HG02798 (cell line): ENCODE results near the gene RIC8A.
A peak's percentile ranks its signal among the peaks of the same experiment; 100 is the strongest.
"Not testable (repeated sequence)": the region's sequence is repeated elsewhere in the genome, so short reads cannot be mapped to it uniquely, and the experiment has no call there.

Experiments used
- ATAC-seq: cut with Tn5 transposase; IDR thresholded peaks from one replicate; pipeline ENCODE4 v1.9.1; 2021; ENCODE audit warnings: mild to moderate bottlenecking; ENCODE audit not compliant: unreplicated experiment, poor library complexity

RIC8A gene

DNA sequence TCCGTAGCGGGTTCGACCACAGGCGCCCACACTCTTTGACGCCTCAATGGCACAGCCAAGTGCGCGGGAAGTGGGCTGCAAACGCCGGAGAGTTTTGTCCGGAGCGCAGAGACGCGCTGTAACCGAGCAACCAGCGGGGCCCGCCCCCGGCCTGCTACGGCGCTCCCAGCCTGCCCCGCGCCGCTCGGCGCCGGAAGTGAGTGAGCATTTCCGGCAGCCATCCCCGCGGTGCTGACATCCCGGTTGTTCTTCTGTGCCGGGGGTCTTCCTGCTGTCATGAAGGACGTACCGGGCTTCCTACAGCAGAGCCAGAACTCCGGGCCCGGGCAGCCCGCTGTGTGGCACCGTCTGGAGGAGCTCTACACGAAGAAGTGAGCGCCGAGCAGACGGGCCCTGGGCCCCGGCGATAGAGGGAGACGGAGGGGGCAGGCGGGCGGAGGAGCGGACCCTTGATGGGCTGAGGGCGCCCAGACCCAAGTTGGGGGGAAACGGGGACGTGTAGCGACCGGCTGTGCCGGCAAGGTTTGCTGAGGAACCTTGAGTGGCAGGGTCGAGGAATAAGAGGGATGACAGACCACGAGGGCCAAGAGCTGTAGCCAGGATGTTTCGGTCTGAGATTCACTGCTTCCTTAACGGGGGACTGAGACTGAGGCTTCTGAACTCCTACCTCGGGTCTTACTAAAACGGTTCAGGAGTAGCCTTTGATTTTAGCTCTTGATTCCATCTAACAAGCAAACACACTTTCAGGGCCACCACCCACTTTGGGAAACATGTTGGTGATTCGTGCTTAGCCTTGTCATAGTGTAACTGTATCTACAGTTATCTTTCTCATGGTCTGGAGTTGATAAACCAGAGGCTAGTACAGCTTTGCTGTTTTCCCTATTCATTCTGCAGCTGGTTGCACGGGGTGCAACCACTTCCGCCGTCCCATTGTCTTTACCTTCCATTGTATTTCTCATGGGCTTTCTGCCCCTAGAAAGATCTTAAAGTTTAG lies 29.6 kb downstream of the RIC8A start, which contains the start of gene PSMD13:
PSMD13 (plus strand) TSS at position 203 of the 994 bp plus-strand sequence; CDS start at position 277, 74 bp downstream.
- ATAC-seq = peak; percentile 81

DNA sequence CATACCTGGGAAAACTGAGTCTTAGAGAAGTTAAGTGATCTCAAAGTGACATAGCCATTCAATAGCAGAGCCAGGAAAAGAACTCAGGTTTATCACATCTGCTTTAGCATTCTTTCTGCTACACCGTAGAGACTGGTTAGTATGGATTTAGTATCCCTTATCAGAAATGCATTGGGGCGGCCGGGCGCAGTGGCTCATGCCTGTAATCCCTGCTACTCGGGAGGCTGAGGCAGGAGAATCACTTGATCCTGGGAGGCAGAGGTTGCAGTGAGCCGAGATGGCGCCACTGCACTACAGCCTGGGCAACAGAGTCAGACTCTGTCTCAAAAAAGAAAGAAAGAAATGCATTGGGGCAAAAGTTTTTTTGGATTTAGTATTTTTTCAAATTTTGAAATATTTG lies 30.8 kb downstream of the RIC8A start:
- ATAC-seq = not testable (repeated sequence)

GRCh38 chr11:240315-240714 lies 32.8 kb downstream of the RIC8A start:
- ATAC-seq = no peak

GRCh38 chr11:241634-242033 lies 34.1 kb downstream of the RIC8A start:
- ATAC-seq = no peak

DNA sequence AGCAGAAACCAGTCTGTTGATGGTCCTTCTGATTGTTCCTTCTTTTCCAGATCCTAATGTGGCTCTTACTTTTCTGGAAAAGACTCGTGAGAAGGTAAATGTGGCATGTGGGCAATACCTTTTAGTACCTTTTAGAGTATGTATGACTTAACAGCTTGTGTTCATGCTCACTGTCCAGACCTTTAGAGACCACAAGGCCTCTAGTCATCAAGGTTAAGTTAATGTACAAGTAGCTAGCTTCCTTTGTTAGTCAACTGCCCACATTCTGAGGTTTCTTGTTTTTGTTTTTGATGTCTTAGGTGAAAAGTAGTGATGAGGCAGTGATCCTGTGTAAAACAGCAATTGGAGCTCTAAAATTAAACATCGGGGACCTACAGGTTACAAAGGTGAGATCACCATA lies 36.9 kb downstream of the RIC8A start:
- no peak for ATAC-seq

GRCh38 chr11:249062-249461 lies 41.6 kb downstream of the RIC8A start:
- ATAC-seq = no peak

GRCh38 chr11:250274-250673 lies 42.8 kb downstream of the RIC8A start:
- no peak for ATAC-seq

DNA sequence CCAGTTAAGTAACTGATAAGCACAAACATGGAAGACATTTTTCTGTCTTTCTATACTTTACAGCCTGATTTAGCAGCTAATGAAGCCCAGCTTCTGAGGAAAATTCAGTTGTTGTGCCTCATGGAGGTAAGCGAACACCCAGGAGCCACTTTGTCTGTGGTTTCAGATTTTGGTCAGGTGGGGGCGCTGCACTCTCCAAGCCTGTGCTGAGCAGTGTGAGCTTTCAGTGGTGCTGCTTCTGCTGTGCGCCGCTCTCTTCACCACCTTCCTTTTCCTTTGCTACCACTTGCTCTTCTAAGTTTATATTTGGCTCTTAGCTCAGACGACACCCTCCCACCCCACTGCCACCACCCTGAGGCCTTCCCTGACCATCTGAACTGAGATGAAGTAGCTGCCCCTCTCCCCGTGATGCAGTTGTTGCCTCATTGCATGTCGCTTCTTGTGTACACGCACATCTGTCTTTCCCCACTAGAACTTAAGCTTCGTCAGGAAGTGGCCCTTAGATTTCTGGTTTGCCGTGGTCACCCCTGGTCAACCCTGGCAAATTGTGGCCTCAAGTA lies 43.3 kb downstream of the RIC8A start:
- no peak for ATAC-seq

- no peak for ATAC-seq
Observed at GRCh38 chr11:251550-251949, 44.0 kb downstream of the RIC8A start.

DNA sequence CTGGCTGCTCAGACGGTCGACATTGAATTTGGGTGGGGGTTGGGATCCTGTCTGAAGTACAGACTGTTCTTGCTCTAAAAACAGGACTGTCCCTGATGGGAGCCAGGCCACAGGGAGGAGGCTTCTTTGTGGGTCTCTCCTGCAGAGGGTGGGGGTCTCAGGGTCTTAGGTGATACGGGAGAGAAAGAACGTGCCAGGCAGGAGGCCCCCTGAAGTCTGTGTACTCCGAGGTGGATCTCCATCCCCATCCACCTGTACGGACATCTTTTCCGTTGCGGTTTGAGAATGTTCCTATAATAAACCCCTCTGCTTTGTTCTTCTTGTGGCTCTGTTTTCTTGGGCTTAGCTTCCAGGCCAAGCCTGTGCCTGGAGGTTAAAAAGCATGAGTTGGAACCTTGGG lies 45.2 kb downstream of the RIC8A start:
- no peak for ATAC-seq

DNA sequence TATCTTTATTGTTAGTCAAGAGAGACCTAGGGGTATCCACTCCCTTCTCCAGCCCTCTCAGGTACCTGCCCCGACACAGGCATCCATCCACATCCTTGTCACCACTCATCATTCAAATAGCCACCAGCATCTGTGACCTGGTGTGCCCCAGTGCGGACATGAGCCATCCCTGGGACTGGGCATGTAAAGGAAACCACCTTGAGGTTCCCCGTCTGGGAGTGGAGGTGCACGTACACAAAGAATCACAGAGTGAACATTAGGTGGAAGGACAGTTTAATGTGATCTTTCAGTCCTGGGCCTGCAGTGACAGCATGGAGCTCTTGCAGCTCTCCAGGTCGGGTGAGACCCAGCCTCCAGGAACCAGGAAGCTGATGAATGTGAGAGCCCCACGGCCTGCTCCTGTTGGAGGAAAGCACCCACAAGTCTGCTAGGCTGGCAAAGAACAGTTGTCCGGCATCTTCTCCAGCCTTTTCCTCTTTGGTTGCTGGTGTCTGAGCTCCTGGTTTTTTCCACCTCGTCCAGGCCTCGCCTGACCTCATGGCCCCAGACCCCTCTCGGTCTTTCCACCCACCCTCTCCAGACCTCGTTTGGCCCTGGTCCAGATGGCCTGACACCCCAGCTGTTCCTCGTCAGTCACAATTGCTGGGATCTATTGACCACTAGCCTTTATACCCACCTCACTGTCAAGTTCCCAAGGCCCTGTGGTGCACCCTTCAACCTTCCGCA lies 45.8 kb downstream of the RIC8A start:
- no peak for ATAC-seq

GRCh38 chr11:253886-254270 lies 46.4 kb downstream of the RIC8A start:
- no peak for ATAC-seq

GRCh38 chr11:255176-255575 lies 47.7 kb downstream of the RIC8A start:
- ATAC-seq = no peak

- ATAC-seq = no peak
Observed at GRCh38 chr11:255816-256215, 48.3 kb downstream of the RIC8A start.

GRCh38 chr11:256952-257737 lies 49.6 kb downstream of the RIC8A start:
- no peak for ATAC-seq

- ATAC-seq = no peak
Observed at GRCh38 chr11:257766-258493, 50.4 kb downstream of the RIC8A start.

- no peak for ATAC-seq
Observed at GRCh38 chr11:259413-259812, 51.9 kb downstream of the RIC8A start.

GRCh38 chr11:261624-262023 lies 54.1 kb downstream of the RIC8A start:
- no peak for ATAC-seq
